HG02970 (cell line): ENCODE data around the gene SERBP1.
"Not testable (repeated sequence)": the region's sequence is repeated elsewhere in the genome, so short reads cannot be mapped to it uniquely, and the experiment has no call there.

Source experiments
- ATAC-seq: cut with Tn5 transposase; IDR thresholded peaks from one replicate; pipeline ENCODE4 v1.9.1; 2021; ENCODE audit warnings: mild to moderate bottlenecking, moderate library complexity, moderate number of reproducible peaks; ENCODE audit not compliant: unreplicated experiment, low FRiP score

The SERBP1 gene

GRCh38 chr1:67441739-67442281 lies 11.6 kb upstream of the SERBP1 start:
- no peak for ATAC-seq

DNA sequence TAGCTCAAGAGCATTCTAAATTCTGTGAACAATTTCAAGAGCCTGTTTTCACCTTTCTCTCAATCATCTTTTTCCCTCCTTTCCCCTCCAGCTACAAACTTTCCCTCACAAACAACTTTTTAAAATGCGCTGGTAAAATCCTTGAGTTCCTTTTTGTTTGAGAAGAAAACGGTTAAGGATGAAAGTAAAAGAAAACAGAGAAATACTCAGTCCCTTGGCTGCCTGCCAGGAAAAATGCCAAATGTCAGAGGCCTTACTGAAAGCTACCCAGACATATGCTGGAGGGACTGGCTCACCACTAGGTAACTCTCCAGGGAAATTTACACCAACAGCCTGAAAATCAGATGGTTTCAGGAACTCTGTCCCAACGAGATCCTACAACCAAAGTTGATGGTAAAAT lies 11.0 kb upstream of the SERBP1 start:
- ATAC-seq = no peak

- no peak for ATAC-seq
Measured at GRCh38 chr1:67440339-67440738, 10.1 kb upstream of the SERBP1 start.

- ATAC-seq = no peak
Measured at GRCh38 chr1:67439277-67440029, 9.3 kb upstream of the SERBP1 start.

DNA sequence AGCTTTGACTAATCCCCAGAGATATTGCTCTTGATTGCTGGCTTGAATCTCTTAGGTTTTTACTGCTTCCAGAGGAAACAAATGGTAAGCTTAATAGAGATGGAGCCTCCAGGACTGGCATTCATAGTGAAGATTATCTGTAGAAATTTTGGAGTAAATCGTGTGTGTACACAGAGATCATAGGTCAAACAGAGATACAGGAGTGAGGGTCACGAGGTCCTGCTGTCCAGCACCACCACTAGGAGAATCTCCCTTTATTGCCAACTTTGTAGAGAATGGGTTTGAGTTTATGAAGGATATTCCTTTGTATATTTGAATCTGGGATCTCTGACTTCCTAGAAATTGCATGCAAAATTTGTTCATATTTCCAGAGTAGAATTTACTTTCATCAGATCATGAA lies 7.8 kb upstream of the SERBP1 start:
- ATAC-seq = no peak

- no peak for ATAC-seq
Measured at GRCh38 chr1:67436511-67437055, 6.4 kb upstream of the SERBP1 start.

DNA sequence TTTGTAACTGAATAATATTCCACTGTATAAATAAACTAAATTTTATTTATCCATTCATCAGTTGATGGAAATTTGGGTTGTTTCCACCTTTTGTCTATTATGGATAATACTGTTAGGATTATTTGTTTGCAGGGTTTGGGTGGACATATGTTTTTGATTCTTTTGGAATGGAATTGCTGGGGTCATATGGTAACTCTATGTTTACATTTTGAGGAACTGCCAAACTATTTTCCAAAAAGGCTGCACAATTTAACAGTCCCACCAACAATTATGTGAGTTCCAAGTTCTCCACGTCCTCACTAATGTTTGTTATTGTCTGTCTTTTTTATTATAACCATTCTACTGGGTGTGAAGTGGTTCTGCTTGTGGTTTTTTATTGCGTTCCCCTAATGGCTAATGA lies 4.3 kb upstream of the SERBP1 start:
- no peak for ATAC-seq

DNA sequence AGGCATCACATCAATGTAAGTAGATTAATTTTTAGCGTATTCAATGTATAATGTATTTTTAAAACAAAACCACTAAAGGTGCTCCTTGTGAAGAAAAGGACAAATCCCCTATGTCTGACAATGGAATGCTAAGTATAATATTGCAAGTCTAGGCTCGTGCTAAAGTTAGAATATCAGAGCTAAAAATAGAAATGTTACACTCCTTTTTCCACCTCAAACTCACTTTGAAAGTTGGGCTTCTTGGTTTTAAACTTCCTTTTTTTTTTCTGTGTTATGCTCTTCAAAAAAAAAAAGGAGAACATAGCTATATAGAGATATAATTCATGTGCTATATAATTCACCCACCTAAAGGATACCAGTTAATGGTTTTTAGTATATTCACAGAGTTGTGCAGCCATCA lies 3.6 kb upstream of the SERBP1 start:
- no peak for ATAC-seq

GRCh38 chr1:67432745-67433144 lies 2.5 kb upstream of the SERBP1 start:
- no peak for ATAC-seq

DNA sequence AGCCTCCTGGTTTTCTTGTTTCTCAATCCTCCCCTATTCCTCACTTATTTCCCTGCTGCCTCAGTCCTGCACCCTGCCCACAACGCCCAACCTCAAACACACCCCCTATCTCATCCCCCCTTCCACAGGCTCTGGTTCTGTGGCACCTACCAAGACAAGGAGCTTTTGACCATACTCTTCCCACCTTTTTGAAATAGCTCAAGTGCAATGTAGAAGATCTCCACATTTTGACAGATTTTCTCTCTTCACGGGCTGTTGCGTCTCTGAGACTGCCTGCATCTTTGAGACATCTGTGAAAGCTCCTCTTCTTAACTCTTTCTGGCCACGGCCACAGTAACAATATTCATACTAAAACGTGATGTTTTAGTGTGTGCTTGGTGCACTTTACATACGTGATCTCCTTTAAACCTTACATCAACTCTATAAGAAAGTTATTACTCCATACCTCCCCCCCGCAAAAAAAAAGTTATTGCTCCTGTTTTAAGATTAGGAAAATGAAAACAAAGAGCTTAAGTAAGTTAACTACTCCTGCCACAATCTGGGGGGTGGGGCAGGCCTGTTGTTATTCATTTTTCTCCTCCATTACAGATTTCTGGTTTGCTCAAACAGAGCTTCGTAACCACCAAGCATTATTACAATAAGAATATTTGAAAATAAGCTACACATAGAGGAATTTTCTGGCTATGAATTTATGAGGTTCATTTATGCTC lies 1.8 kb upstream of the SERBP1 start:
- no peak for ATAC-seq

DNA sequence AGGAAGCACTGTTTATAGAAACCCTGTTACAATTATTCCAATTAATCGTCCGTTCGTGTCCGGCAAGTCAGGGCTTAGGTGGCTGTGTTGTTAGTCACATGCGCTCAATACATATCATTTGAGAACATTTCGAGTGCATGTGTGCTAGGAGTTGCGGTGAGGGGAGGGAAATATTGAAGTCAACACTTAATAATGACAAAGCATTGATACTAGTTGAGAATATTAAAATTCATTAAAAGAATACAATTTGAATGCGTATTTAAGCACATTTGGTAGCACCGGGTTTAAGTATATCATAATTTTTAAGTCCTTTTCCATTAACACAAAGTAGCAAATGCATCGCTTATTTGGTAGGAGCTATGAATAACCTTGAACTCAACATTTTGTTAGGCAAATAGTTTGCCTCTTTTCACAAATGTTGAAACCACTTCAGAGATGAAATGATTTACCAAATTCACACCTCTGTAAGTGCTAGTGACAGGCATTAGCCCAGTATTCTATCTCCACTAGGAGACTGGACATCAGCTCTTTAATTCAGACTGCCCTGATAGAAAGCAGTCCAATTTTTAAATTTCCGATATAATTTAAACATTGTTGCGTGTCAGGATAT lies 1.1 kb upstream of the SERBP1 start:
- no peak for ATAC-seq

DNA sequence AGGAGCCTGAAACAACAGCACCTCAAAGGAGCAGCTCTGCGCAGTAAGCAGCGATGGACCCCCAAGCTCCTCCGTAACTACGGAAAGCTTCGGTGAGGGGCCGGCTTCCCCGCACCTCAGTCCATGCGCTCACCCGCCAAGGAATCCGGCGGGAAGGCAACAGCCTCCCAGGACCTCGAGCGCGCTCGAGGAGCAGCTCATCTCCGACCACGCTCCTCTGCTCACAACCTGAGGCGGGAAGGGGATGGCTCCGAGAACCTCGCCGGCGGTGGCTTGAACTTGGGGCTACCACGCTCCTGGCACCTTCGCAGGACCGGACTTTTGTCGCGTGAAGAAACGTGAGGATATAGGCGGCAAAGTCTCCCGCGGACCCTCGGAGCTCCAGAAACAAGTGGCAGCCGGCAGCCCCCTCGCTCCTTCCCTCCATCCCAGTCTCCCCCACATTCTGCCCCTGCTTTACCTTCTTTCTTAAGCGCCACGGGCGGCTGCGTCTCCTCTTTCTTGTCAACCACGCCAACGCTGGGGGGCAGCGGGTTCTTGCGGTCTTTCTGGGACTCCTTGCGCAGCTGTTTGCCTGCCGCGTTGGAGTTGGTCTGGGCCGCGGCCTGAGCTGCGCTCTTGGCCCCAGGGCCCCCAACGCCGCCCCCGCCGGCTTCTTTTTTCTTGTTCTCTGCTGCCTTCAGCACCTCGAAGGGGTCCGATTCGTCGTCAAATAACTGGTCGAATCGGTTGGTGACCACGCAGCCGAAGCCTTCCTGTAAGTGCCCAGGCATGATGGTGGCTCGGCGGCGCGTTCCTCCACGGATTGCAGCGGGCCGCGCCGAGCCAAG lies 459 bp downstream of the SERBP1 start:
- peak; percentile 10 for ATAC-seq

GRCh38 chr1:67429011-67429527 lies 1.1 kb downstream of the SERBP1 start:
- no peak for ATAC-seq

- no peak for ATAC-seq
Measured at GRCh38 chr1:67427947-67428346, 2.3 kb downstream of the SERBP1 start.

DNA sequence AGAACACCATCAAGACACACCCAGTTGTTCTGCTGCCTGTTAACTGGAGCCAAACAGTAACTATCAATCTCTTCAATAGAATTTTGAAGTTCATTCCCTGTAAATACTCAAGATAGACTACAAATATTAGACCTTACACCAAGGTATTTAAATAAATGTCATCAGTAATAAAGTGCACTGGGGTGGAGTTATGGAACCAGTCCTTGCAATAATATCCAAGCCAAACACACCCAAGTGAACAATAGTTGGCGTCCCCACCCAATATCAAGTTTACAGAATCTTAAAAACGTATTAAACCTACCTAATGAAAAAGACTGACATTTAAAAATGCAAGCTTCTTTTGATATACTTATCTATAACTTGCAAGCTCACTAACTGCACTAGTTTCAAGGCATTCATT lies 2.7 kb downstream of the SERBP1 start:
- ATAC-seq = no peak

DNA sequence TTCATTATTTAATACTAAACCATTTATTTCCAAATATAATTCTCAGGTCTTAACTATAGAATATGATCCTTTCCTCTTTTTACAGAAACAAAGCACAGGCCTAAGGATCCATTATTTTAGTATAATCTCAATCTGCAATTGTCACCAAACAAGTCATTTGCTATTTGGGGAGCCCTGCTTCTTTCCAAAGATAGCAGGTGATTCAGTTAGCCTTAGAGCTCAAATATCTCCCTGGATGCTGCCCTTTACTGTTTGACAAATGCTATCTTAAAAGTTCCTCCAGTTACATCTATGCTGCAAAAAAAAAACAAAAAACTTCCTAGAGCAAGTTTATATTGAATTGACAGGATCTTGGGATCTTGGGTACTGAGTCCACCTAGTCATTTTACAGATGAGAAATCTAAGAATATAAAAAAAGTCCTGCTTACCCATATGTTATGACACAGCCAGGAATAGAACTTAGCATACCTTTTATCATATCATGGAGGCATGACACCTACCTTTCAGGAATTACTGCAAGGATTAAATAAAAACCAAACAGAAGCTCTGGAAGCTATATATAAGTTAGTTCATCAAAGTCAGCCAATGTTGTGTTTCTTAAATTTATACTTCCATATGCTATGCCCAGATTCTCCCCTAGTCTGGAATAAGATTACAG lies 9.2 kb downstream of the SERBP1 start:
- no peak for ATAC-seq

DNA sequence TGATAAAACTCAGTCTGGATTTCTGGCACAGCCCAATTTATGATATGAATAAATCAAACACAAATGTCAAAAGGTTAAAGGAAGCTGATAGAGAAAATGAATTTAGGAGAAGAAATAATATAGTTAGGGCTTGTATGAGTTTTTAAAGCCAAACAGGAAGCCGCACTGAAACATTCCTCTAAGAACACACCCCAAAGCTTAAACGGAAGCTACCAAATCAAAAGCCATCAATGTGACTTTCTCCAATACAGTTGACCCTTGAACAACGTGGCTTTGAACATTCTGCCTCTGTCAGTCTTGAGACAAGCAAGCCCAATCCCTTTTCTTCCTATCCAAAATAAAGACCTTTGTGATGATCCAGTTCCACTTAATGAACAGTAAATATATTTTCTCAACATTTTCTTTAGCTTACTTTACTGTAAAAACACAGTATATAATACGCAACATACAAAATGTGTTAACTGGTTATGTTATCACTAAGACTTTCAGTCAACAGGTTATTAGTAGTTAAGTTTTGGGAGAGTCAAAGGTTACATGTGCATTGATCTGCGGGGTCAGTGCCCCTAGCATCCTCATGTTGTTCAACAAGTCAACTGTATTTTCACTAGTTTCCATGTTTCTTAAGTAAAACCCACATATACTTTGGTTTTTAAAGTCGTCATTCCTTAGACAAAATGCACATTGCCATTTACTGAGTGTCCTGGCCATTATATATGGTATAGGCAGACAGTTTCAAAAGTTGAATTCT lies 11.2 kb downstream of the SERBP1 start:
- no peak for ATAC-seq

- not testable (repeated sequence) for ATAC-seq
Measured at GRCh38 chr1:67417733-67418132, 12.5 kb downstream of the SERBP1 start.

GRCh38 chr1:67415041-67415440 lies 15.2 kb downstream of the SERBP1 start:
- no peak for ATAC-seq
